Measurements from ENCODE around the gene MAPKAP1.

DNA sequence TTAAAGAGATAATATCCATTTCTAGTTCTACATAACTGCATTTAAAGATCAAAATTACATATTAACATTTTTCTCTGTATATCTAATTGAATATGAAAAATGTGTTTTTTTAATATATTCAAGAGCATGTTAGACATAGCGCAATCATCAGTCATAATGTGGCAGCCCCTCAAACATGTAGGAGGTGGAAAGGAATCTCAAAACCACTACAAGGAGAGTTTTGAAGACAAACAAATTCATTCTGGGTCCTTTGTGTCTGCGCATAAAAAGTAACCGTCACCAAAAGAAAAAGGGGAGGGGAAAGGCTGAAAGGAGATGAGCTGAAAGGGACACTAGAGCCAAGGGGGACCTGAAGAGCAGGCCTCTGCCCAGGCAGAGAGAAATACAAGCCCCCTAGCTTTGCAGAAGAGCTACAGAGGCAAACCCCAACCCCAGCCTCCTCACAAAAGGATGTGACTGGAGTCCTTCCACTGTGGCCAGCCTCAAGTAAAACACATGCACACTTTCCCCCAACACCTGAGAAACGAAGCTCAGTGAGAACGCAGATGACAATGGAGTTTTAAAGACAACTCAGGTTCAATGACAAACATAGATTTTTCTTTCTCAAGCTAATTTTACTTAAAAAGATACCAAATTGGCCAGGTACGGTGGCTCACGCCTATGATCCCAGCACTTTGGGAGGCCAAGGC is 62.0 kb downstream of the MAPKAP1 start:
- TF ChIP-seq, protein P1, sequence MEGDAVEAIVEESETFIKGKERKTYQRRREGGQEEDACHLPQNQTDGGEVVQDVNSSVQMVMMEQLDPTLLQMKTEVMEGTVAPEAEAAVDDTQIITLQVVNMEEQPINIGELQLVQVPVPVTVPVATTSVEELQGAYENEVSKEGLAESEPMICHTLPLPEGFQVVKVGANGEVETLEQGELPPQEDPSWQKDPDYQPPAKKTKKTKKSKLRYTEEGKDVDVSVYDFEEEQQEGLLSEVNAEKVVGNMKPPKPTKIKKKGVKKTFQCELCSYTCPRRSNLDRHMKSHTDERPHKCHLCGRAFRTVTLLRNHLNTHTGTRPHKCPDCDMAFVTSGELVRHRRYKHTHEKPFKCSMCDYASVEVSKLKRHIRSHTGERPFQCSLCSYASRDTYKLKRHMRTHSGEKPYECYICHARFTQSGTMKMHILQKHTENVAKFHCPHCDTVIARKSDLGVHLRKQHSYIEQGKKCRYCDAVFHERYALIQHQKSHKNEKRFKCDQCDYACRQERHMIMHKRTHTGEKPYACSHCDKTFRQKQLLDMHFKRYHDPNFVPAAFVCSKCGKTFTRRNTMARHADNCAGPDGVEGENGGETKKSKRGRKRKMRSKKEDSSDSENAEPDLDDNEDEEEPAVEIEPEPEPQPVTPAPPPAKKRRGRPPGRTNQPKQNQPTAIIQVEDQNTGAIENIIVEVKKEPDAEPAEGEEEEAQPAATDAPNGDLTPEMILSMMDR (IDR thresholded peaks at IDR 0.05), result no peak
- no peak for TF ChIP-seq POLR2AphosphoS5 (IDR thresholded peaks at IDR 0.05)
- no peak for TF ChIP-seq EP300 (IDR thresholded peaks at IDR 0.05)
- TF ChIP-seq POLR2A (IDR thresholded peaks at IDR 0.05), result no peak

All from gastroesophageal sphincter (tissue), 3 donors.